OCI-LY1 (cell line): ENCODE data around the gene TRAPPC10.

Source experiments
- H2AFZ ChIP-seq: fragments of 200-600 bp; sonication (generic), shearing (Covaris generic); 2 replicates; pipeline ENCODE4 v1.6.0; 2014; ENCODE audit warnings: antibody characterized with exemption, mild to moderate bottlenecking, low read length
- H3F3A ChIP-seq: fragments of 200-600 bp; sonication (generic), shearing (Covaris generic); 2 replicates; pipeline ENCODE4 v1.6.0; 2014; ENCODE audit warnings: mild to moderate bottlenecking, antibody characterized with exemption, low read length, moderate library complexity; ENCODE audit not compliant: insufficient read depth
- H3K27ac ChIP-seq: fragments of 200-600 bp; sonication (generic); 2 replicates; pipeline ENCODE4 v1.5.1; 2014; ENCODE audit warnings: low read length, mixed run types, mild to moderate bottlenecking, low read depth; ENCODE audit not compliant: poor library complexity, severe bottlenecking
- H3K27me3 ChIP-seq: fragments of 200-600 bp; sonication (generic); 2 replicates; pipeline ENCODE4 v1.6.0; 2014; ENCODE audit warnings: antibody characterized with exemption, mild to moderate bottlenecking, low read length, moderate library complexity; ENCODE audit not compliant: insufficient read depth
- H3K36me3 ChIP-seq: fragments of 200-600 bp; sonication (generic); 2 replicates; pipeline ENCODE4 v1.6.1; 2014; ENCODE audit warnings: mild to moderate bottlenecking, antibody characterized with exemption, low read length, moderate library complexity, mixed read lengths; ENCODE audit not compliant: insufficient read depth
- H3K4me1 ChIP-seq: fragments of 200-600 bp; sonication (generic); 2 replicates; pipeline ENCODE4 v1.5.1; 2014; ENCODE audit warnings: mild to moderate bottlenecking, low read length, moderate library complexity; ENCODE audit not compliant: insufficient read depth, severe bottlenecking
- H3K4me2 ChIP-seq: fragments of 200-600 bp; sonication (generic), shearing (Covaris generic); 2 replicates; pipeline ENCODE4 v1.6.1; 2014; ENCODE audit warnings: low read length
- H3K4me3 ChIP-seq: fragments of 200-600 bp; sonication (generic); 2 replicates; pipeline ENCODE4 v1.5.1; 2014; ENCODE audit warnings: low read length, low read depth, mild to moderate bottlenecking, mixed read lengths; ENCODE audit not compliant: poor library complexity, severe bottlenecking
- H3K79me2 ChIP-seq: fragments of 200-600 bp; shearing (Covaris generic); 2 replicates; pipeline ENCODE4 v1.6.1; 2016; ENCODE audit warnings: mixed run types, low read length, mixed read lengths; ENCODE audit not compliant: insufficient read depth
- H3K9ac ChIP-seq: fragments of 200-600 bp; sonication (generic), shearing (Covaris generic); 2 replicates; pipeline ENCODE4 v1.6.1; 2014; ENCODE audit warnings: mild to moderate bottlenecking, low read length, mixed read lengths
- H3K9me2 ChIP-seq: fragments of 200-600 bp; sonication (generic), shearing (Covaris generic); 2 replicates; pipeline ENCODE4 v1.6.1; 2014; ENCODE audit warnings: low read depth, mild to moderate bottlenecking, low read length, mixed read lengths
- H3K9me3 ChIP-seq: fragments of 200-600 bp; shearing (Covaris generic); 2 replicates; pipeline ENCODE4 v1.6.1; 2014; ENCODE audit warnings: low read length, mixed read lengths
- H4K20me1 ChIP-seq: fragments of 200-600 bp; sonication (generic), shearing (Covaris generic); 2 replicates; pipeline ENCODE4 v1.6.0; 2016; ENCODE audit warnings: mild to moderate bottlenecking, low read length; ENCODE audit not compliant: insufficient read depth
- EZH2 ChIP-seq: fragments of 200-600 bp; sonication (generic), shearing (Covaris generic); IDR thresholded peaks from 2 replicates; pipeline ENCODE4 v1.8.0; 2017; ENCODE audit warnings: borderline replicate concordance, mixed run types, mild to moderate bottlenecking, antibody characterized with exemption, low read length, moderate library complexity, mixed read lengths
- TF ChIP-seq, protein P1 (sequence below): fragments of 200-600 bp; sonication (generic), shearing (Covaris generic); IDR thresholded peaks from 2 replicates; pipeline ENCODE4 v1.5.1; 2017; ENCODE audit warnings: mild to moderate bottlenecking, antibody characterized with exemption, low read length, moderate library complexity, mixed read lengths

Gene TRAPPC10

DNA sequence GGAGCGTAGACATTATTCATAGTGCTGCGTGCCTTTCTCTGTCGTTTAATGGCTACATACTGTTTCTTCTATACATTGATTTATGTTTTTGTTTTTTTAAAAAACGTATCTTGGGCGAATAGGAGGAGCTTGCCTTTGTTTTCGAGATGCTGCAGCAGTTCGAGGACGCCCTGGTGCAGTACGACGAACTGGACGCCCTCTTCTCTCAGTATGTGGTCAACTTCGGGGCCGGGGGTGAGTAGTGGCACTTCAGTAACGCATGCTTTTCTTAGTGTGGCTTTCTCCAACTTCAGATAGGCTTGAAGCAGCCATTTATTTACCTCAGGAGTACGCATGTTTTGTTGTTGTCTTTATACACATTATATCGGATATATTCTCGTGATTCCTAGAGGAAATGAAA is 46.9 kb downstream of the TRAPPC10 start:
- H3K4me2 ChIP-seq = no peak overlapping the region
- H3K36me3 ChIP-seq = peaks cover 64% of the 10 kb centered on the region
- H4K20me1 ChIP-seq = no peaks in the 10 kb centered on the region
- H3F3A ChIP-seq = no peaks in the 10 kb centered on the region
- no peaks in the 10 kb centered on the region for H3K9me2 ChIP-seq
- no peak overlapping the region for H3K9ac ChIP-seq
- H3K27me3 ChIP-seq = no peaks in the 10 kb centered on the region
- TF ChIP-seq EZH2 = no peak
- TF ChIP-seq, protein P1, sequence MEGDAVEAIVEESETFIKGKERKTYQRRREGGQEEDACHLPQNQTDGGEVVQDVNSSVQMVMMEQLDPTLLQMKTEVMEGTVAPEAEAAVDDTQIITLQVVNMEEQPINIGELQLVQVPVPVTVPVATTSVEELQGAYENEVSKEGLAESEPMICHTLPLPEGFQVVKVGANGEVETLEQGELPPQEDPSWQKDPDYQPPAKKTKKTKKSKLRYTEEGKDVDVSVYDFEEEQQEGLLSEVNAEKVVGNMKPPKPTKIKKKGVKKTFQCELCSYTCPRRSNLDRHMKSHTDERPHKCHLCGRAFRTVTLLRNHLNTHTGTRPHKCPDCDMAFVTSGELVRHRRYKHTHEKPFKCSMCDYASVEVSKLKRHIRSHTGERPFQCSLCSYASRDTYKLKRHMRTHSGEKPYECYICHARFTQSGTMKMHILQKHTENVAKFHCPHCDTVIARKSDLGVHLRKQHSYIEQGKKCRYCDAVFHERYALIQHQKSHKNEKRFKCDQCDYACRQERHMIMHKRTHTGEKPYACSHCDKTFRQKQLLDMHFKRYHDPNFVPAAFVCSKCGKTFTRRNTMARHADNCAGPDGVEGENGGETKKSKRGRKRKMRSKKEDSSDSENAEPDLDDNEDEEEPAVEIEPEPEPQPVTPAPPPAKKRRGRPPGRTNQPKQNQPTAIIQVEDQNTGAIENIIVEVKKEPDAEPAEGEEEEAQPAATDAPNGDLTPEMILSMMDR = no peak
- no peaks in the 10 kb centered on the region for H3K9me3 ChIP-seq
- no peak overlapping the region for H2AFZ ChIP-seq
- H3K27ac ChIP-seq = no peak overlapping the region
- H3K4me3 ChIP-seq = no peak overlapping the region
- no peaks in the 10 kb centered on the region for H3K79me2 ChIP-seq
- no peaks in the 10 kb centered on the region for H3K4me1 ChIP-seq

DNA sequence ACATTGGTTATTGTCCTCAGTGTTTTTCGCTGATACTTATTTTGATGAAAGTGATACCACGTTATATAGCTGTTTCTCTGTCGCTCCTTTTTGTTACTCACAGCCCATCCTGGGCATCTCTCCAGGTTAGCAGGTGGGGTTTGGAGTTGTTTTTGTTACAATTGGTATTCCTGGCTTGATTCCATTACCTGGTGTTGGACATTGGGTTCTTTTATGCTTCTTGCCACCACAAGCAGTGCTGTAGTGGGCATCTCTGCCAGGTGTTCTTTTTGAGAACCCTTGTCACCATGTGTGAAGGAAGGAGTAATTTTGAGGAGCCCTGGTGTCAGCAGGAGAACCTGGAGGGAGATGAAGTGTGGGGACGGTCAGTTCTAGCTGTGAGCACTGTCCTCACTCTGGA is 47.6 kb downstream of the TRAPPC10 start:
- Histone ChIP-seq H3K9me3 (no peaks in the 10 kb centered on the region), H3K9ac (no peak overlapping the region), H4K20me1 (no peaks in the 10 kb centered on the region), H3K79me2 (no peaks in the 10 kb centered on the region), H3K36me3 (peaks cover 67% of the 10 kb centered on the region), H3K9me2 (no peaks in the 10 kb centered on the region), H3F3A (no peaks in the 10 kb centered on the region), H3K4me1 (no peaks in the 10 kb centered on the region), H3K27me3 (no peaks in the 10 kb centered on the region), H3K27ac (no peak overlapping the region), H3K4me3 (no peak overlapping the region), H2AFZ (no peak overlapping the region), H3K4me2 (no peak overlapping the region)
- TF ChIP-seq, protein P1 = no peak

DNA sequence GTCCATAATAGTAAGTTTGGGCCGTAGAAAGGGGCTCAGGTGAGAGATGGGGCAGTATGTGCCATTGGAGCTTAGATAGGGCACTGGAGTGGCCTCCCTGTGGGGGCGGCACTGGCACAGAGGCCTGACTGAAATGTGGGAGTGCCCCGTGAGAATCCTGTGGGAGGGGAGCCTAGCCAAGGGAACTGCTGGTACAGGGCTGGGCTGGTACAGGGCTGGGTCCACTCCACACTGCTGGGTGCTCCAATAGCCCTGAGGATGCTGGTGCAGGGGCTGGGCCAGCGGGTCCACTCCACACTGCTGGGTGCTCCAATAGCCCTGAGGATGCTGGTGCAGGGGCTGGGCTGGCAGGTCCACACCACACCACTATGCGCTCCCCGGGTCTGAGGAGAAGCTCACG is 50.3 kb downstream of the TRAPPC10 start:
- H4K20me1 ChIP-seq = no peaks in the 10 kb centered on the region

More for the DNA sequence above, 50.3 kb downstream of the TRAPPC10 start:
- Histone ChIP-seq H3K4me2 (no peak overlapping the region), H3K4me3 (no peak overlapping the region), H3K9me3 (no peaks in the 10 kb centered on the region), H3K9ac (no peak overlapping the region), H3K9me2 (no peaks in the 10 kb centered on the region), H3K79me2 (no peaks in the 10 kb centered on the region), H3K27ac (no peak overlapping the region), H3K27me3 (no peaks in the 10 kb centered on the region), H2AFZ (no peak overlapping the region), H3K36me3 (peaks cover 68% of the 10 kb centered on the region), H3F3A (no peaks in the 10 kb centered on the region), H3K4me1 (peaks cover 11% of the 10 kb centered on the region)
- no peak for TF ChIP-seq EZH2
- TF ChIP-seq, protein P1 = no peak
